GM23338 (cell line): ENCODE data around the gene LEMD2. TPM values are rescaled to one million over a fixed set of nuclear protein-coding genes. Genes with fewer than 3 reads are reported as not detected.

Source experiments
- ATAC-seq: fragments of 200-7000 bp; cut with Tn5 transposase; 3 replicates; pipeline ENCODE4 v1.9.1; 2020
- DNase-seq: peaks from one replicate; pipeline ENCODE4 v3.0.0-alpha.2; 2015; ENCODE audit warnings: low spot score
- H2AFZ ChIP-seq: fragments of 200-600 bp; sonication (generic); 2 replicates; pipeline ENCODE4 v1.8.0; 2016; ENCODE audit warnings: antibody characterized with exemption, mild to moderate bottlenecking, moderate library complexity
- H3F3A ChIP-seq: fragments of 200-600 bp; sonication (generic); replicated peaks from 2 replicates; pipeline ENCODE4 v1.8.0; 2017; ENCODE audit warnings: antibody characterized with exemption, mixed run types, low read depth
- H3K27ac ChIP-seq: fragments of 200-600 bp; sonication (generic); 2 replicates; pipeline ENCODE4 v1.6.1; 2016; ENCODE audit warnings: low read depth
- H3K27me3 ChIP-seq: fragments of 200-600 bp; sonication (generic); 2 replicates; pipeline ENCODE4 v1.8.0; 2016; ENCODE audit warnings: mild to moderate bottlenecking, mixed run types, moderate library complexity; ENCODE audit not compliant: insufficient read depth
- H3K36me3 ChIP-seq: fragments of 200-600 bp; sonication (generic); 2 replicates; pipeline ENCODE4 v1.8.0; 2016; ENCODE audit warnings: mild to moderate bottlenecking; ENCODE audit not compliant: insufficient read depth
- H3K4me1 ChIP-seq: fragments of 200-600 bp; sonication (generic); 2 replicates; pipeline ENCODE4 v1.8.0; 2016; ENCODE audit warnings: mild to moderate bottlenecking, moderate library complexity; ENCODE audit not compliant: insufficient read depth
- H3K4me2 ChIP-seq: fragments of 200-600 bp; sonication (generic); 2 replicates; pipeline ENCODE4 v1.7.1; 2017; ENCODE audit warnings: mixed run types
- H3K4me3 ChIP-seq: fragments of 200-600 bp; sonication (generic); 2 replicates; pipeline ENCODE4 v1.6.1; 2016; ENCODE audit warnings: mixed run types
- H3K79me2 ChIP-seq: fragments of 200-600 bp; sonication (generic); replicated peaks from 2 replicates; pipeline ENCODE4 v1.8.0; 2017; ENCODE audit warnings: mild to moderate bottlenecking; ENCODE audit not compliant: insufficient read depth
- H3K9me2 ChIP-seq: fragments of 200-600 bp; sonication (generic); 2 replicates; pipeline ENCODE4 v1.8.0; 2017; ENCODE audit not compliant: insufficient read depth
- H4K20me1 ChIP-seq: fragments of 200-600 bp; sonication (generic); replicated peaks from 2 replicates; pipeline ENCODE4 v1.8.0; 2017; ENCODE audit warnings: mild to moderate bottlenecking; ENCODE audit not compliant: insufficient read depth
- H3K27ac Mint-ChIP-seq: 2 replicates; pipeline ENCODE4 v1.8.0; 2020; ENCODE audit warnings: inconsistent platforms, mild to moderate bottlenecking, moderate library complexity, mixed read lengths
- H3K27me3 Mint-ChIP-seq: 3 replicates; pipeline ENCODE4 v1.8.0; 2022; ENCODE audit warnings: low read depth, mild to moderate bottlenecking, moderate library complexity, mixed read lengths, inconsistent platforms; ENCODE audit not compliant: insufficient read depth, poor library complexity
- H3K36me3 Mint-ChIP-seq: 3 replicates; pipeline ENCODE4 v1.8.0; 2021; ENCODE audit warnings: low read depth, mild to moderate bottlenecking, inconsistent platforms, moderate library complexity, mixed read lengths
- H3K4me1 Mint-ChIP-seq: 3 replicates; pipeline ENCODE4 v1.8.0; 2020; ENCODE audit warnings: mild to moderate bottlenecking, inconsistent platforms, mixed read lengths
- H3K4me3 Mint-ChIP-seq: 3 replicates; pipeline ENCODE4 v1.8.0; 2021; ENCODE audit warnings: moderate library complexity, mild to moderate bottlenecking, inconsistent platforms, mixed read lengths
- H3K9me3 Mint-ChIP-seq: 3 replicates; pipeline ENCODE4 v1.8.0; 2020; ENCODE audit warnings: moderate library complexity, mild to moderate bottlenecking, inconsistent platforms, mixed read lengths
- CREB1 ChIP-seq: fragments of 250-450 bp; sonication (Bioruptor Pico); IDR thresholded peaks from 2 replicates; pipeline ENCODE4 v1.5.0; 2020; ENCODE audit warnings: low read depth, mild to moderate bottlenecking, moderate library complexity
- EZH2 ChIP-seq: fragments of 200-600 bp; sonication (generic); IDR thresholded peaks from one replicate; pipeline ENCODE4 v1.8.0; 2017; ENCODE audit warnings: antibody characterized with exemption, mild to moderate bottlenecking, low read depth; ENCODE audit not compliant: unreplicated experiment
- EZH2phosphoT487 ChIP-seq: fragments of 200-600 bp; sonication (generic); IDR thresholded peaks from one replicate; pipeline ENCODE4 v1.8.1; 2018; ENCODE audit warnings: antibody characterized with exemption; ENCODE audit not compliant: unreplicated experiment
- JUNB ChIP-seq: IDR thresholded peaks from one replicate; pipeline ENCODE4 v1.6.1; 2016; ENCODE audit warnings: antibody characterized with exemption; ENCODE audit not compliant: unreplicated experiment
- NANOG ChIP-seq: IDR thresholded peaks from 2 replicates; pipeline ENCODE4 v1.6.1; 2016; ENCODE audit warnings: antibody characterized with exemption, borderline replicate concordance
- POLR2AphosphoS5 ChIP-seq: IDR thresholded peaks from 2 replicates; pipeline ENCODE4 v1.6.1; 2016; ENCODE audit warnings: antibody characterized with exemption, low read depth
- STAT1 ChIP-seq: IDR thresholded peaks from one replicate; pipeline ENCODE4 v1.6.1; 2016; ENCODE audit warnings: antibody characterized with exemption; ENCODE audit not compliant: unreplicated experiment
- ZNF114 ChIP-seq: fragments of 250-450 bp; sonication (Bioruptor Pico); IDR thresholded peaks from 2 replicates; pipeline ENCODE4 v1.5.0; 2020; ENCODE audit warnings: mild to moderate bottlenecking, moderate library complexity
- ZNF331 ChIP-seq: fragments of 250-450 bp; sonication (Bioruptor Pico); IDR thresholded peaks from 2 replicates; pipeline ENCODE4 v1.5.0; 2020; ENCODE audit warnings: low read depth, mild to moderate bottlenecking, moderate library complexity
- polyA plus RNA-seq: library from polyadenylated mRNA; unstranded; fragments of >200 nt; fragmentation: Nextera tagmentation; extraction: Ambion mirVana; gene quantifications from 2 replicates; pipeline ENCODE4 v1.2.1, GENCODE V29; 2016
- total RNA-seq: library from RNA; depleted of rRNA; stranded (reverse); fragments of >200 nt; shearing (Covaris generic); gene quantifications from 2 replicates; pipeline ENCODE4 v1.2.3, GENCODE V29; 2014
- TF ChIP-seq, protein P1 (sequence below): IDR thresholded peaks from 2 replicates; pipeline ENCODE4 v1.6.1; 2016; ENCODE audit warnings: antibody characterized with exemption
- TF ChIP-seq, protein P2 (sequence below), 2 experiments: fragments of 200-600 bp in 1 of 2; sonication (generic) in 1 of 2; conservative IDR thresholded peaks; 2 replicates each; pipeline versions ENCODE4 v1.5.1 to v1.6.1; 2016 to 2017; ENCODE audit warnings: antibody characterized with exemption in 2 of 2, low read depth in 2 of 2, mild to moderate bottlenecking in 2 of 2, moderate library complexity in 1 of 2
- TF ChIP-seq, protein P3 (sequence below): IDR thresholded peaks from one replicate; pipeline ENCODE4 v1.6.1; 2018; ENCODE audit warnings: antibody characterized with exemption; ENCODE audit not compliant: unreplicated experiment
- TF ChIP-seq, protein P4 (sequence below): fragments of 250-450 bp; sonication (Bioruptor Pico); IDR thresholded peaks from 2 replicates; pipeline ENCODE4 v1.5.0; 2020; ENCODE audit warnings: mild to moderate bottlenecking, moderate library complexity

The LEMD2 gene
- total and polyA plus RNA-seq, 2 experiments from 2014 or later, result 28.6 to 64.7 TPM

DNA sequence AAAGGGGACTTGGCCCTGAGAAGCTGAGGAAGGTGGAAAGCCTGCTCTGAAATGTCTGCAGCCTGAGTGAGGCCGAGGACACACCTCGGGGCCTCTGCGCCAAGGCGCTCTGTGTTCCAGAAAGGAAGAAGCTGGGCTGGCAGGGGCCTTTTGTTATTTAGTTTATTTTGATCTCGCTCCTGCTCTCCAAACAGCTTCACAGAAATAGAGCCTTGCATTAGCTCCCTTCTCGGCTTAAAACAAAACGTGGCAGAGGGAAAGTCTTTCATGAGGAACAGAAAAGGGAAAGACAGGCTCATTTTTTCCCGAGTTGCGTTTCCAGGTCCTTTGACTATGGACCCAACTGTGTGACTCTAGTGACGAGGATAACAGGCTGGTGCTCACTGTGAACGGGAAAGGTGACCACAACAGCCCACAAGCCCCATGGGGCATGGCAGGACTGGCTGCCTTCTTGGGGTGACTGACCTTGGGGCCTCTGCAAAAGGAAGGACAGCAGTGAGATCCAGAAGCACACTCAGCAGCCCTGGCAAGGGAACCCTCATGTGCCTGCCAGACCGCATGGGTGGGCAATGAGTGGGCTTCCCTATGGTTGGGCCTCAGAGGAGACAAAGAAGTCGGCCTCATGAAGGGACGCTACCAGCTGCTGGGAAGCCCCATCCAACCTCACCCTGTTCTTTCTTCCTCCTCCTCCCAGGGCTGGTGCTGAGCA is 18.7 kb downstream of the LEMD2 start:
- H3K27ac Mint-ChIP-seq, result peak overlapping the region; percentile 37
- ATAC-seq, result peak; percentile 19
- H3K4me1 Mint-ChIP-seq, result peaks cover 40% of the 10 kb centered on the region
- Histone ChIP-seq H3K4me1 (peaks cover 32% of the 10 kb centered on the region), H3K4me3 (no peak overlapping the region), H2AFZ (no peak overlapping the region), H3K36me3 (peaks cover 5% of the 10 kb centered on the region; the same call in 1 of the 2 replicates), H3K4me2 (peak overlapping the region; percentile 74), H3K27me3 (no peaks in the 10 kb centered on the region), H3K79me2 (no peaks in the 10 kb centered on the region), H3K27ac (peak overlapping the region; percentile 81), H3F3A (peaks cover 18% of the 10 kb centered on the region), H3K9me2 (no peaks in the 10 kb centered on the region), H4K20me1 (0 out of 2 replicates have a peak, but pooled peaks cover 3% of the 10 kb centered on the region)
- no peaks in the 10 kb centered on the region for H3K9me3 Mint-ChIP-seq
- peaks cover 22% of the 10 kb centered on the region for H3K27me3 Mint-ChIP-seq
- 0 out of 3 replicates have a peak overlapping the region, but pooled peaks have one; percentile 2 for H3K4me3 Mint-ChIP-seq
- H3K36me3 Mint-ChIP-seq, result peaks cover 24% of the 10 kb centered on the region
- TF ChIP-seq ZNF114 (CRISPR knock-in tag) (no peak), STAT1 (no peak), JUNB (no peak), EZH2 (no peak), POLR2AphosphoS5 (no peak; the same call in 1 of the 2 replicates), EZH2phosphoT487 (no peak), NANOG (no peak), CREB1 (CRISPR knock-in tag) (no peak), ZNF331 (CRISPR knock-in tag) (no peak)
- TF ChIP-seq, protein P1, sequence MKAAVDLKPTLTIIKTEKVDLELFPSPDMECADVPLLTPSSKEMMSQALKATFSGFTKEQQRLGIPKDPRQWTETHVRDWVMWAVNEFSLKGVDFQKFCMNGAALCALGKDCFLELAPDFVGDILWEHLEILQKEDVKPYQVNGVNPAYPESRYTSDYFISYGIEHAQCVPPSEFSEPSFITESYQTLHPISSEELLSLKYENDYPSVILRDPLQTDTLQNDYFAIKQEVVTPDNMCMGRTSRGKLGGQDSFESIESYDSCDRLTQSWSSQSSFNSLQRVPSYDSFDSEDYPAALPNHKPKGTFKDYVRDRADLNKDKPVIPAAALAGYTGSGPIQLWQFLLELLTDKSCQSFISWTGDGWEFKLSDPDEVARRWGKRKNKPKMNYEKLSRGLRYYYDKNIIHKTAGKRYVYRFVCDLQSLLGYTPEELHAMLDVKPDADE, result no peak
- TF ChIP-seq, protein P2, sequence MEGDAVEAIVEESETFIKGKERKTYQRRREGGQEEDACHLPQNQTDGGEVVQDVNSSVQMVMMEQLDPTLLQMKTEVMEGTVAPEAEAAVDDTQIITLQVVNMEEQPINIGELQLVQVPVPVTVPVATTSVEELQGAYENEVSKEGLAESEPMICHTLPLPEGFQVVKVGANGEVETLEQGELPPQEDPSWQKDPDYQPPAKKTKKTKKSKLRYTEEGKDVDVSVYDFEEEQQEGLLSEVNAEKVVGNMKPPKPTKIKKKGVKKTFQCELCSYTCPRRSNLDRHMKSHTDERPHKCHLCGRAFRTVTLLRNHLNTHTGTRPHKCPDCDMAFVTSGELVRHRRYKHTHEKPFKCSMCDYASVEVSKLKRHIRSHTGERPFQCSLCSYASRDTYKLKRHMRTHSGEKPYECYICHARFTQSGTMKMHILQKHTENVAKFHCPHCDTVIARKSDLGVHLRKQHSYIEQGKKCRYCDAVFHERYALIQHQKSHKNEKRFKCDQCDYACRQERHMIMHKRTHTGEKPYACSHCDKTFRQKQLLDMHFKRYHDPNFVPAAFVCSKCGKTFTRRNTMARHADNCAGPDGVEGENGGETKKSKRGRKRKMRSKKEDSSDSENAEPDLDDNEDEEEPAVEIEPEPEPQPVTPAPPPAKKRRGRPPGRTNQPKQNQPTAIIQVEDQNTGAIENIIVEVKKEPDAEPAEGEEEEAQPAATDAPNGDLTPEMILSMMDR (conservative IDR thresholded peaks at IDR 0.05; ENCODE audit: low read depth in 2 of 2), result no peak
- TF ChIP-seq, protein P3, sequence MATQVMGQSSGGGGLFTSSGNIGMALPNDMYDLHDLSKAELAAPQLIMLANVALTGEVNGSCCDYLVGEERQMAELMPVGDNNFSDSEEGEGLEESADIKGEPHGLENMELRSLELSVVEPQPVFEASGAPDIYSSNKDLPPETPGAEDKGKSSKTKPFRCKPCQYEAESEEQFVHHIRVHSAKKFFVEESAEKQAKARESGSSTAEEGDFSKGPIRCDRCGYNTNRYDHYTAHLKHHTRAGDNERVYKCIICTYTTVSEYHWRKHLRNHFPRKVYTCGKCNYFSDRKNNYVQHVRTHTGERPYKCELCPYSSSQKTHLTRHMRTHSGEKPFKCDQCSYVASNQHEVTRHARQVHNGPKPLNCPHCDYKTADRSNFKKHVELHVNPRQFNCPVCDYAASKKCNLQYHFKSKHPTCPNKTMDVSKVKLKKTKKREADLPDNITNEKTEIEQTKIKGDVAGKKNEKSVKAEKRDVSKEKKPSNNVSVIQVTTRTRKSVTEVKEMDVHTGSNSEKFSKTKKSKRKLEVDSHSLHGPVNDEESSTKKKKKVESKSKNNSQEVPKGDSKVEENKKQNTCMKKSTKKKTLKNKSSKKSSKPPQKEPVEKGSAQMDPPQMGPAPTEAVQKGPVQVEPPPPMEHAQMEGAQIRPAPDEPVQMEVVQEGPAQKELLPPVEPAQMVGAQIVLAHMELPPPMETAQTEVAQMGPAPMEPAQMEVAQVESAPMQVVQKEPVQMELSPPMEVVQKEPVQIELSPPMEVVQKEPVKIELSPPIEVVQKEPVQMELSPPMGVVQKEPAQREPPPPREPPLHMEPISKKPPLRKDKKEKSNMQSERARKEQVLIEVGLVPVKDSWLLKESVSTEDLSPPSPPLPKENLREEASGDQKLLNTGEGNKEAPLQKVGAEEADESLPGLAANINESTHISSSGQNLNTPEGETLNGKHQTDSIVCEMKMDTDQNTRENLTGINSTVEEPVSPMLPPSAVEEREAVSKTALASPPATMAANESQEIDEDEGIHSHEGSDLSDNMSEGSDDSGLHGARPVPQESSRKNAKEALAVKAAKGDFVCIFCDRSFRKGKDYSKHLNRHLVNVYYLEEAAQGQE, result no peak
- TF ChIP-seq, protein P4, sequence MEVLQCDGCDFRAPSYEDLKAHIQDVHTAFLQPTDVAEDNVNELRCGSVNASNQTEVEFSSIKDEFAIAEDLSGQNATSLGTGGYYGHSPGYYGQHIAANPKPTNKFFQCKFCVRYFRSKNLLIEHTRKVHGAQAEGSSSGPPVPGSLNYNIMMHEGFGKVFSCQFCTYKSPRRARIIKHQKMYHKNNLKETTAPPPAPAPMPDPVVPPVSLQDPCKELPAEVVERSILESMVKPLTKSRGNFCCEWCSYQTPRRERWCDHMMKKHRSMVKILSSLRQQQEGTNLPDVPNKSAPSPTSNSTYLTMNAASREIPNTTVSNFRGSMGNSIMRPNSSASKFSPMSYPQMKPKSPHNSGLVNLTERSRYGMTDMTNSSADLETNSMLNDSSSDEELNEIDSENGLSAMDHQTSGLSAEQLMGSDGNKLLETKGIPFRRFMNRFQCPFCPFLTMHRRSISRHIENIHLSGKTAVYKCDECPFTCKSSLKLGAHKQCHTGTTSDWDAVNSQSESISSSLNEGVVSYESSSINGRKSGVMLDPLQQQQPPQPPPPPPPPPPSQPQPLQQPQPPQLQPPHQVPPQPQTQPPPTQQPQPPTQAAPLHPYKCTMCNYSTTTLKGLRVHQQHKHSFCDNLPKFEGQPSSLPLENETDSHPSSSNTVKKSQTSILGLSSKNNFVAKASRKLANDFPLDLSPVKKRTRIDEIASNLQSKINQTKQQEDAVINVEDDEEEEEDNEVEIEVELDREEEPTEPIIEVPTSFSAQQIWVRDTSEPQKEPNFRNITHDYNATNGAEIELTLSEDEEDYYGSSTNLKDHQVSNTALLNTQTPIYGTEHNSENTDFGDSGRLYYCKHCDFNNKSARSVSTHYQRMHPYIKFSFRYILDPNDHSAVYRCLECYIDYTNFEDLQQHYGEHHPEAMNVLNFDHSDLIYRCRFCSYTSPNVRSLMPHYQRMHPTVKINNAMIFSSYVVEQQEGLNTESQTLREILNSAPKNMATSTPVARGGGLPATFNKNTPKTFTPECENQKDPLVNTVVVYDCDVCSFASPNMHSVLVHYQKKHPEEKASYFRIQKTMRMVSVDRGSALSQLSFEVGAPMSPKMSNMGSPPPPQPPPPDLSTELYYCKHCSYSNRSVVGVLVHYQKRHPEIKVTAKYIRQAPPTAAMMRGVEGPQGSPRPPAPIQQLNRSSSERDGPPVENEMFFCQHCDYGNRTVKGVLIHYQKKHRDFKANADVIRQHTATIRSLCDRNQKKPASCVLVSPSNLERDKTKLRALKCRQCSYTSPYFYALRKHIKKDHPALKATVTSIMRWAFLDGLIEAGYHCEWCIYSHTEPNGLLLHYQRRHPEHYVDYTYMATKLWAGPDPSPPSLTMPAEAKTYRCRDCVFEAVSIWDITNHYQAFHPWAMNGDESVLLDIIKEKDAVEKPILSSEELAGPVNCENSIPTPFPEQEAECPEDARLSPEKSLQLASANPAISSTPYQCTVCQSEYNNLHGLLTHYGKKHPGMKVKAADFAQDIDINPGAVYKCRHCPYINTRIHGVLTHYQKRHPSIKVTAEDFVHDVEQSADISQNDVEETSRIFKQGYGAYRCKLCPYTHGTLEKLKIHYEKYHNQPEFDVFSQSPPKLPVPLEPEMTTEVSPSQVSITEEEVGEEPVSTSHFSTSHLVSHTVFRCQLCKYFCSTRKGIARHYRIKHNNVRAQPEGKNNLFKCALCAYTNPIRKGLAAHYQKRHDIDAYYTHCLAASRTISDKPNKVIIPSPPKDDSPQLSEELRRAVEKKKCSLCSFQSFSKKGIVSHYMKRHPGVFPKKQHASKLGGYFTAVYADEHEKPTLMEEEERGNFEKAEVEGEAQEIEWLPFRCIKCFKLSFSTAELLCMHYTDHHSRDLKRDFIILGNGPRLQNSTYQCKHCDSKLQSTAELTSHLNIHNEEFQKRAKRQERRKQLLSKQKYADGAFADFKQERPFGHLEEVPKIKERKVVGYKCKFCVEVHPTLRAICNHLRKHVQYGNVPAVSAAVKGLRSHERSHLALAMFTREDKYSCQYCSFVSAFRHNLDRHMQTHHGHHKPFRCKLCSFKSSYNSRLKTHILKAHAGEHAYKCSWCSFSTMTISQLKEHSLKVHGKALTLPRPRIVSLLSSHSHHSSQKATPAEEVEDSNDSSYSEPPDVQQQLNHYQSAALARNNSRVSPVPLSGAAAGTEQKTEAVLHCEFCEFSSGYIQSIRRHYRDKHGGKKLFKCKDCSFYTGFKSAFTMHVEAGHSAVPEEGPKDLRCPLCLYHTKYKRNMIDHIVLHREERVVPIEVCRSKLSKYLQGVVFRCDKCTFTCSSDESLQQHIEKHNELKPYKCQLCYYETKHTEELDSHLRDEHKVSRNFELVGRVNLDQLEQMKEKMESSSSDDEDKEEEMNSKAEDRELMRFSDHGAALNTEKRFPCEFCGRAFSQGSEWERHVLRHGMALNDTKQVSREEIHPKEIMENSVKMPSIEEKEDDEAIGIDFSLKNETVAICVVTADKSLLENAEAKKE (CRISPR knock-in tag), result no peak
- DNase-seq, result peak; percentile 58
